Measurements from ENCODE around the gene ATP5F1E. TPM values are rescaled to one million over a fixed set of nuclear protein-coding genes. Genes with fewer than 3 reads are reported as not detected.

The ATP5F1E gene
- total and polyA plus RNA-seq, 4 donors, result 48.2 to 110 (median 50.8) TPM

DNA sequence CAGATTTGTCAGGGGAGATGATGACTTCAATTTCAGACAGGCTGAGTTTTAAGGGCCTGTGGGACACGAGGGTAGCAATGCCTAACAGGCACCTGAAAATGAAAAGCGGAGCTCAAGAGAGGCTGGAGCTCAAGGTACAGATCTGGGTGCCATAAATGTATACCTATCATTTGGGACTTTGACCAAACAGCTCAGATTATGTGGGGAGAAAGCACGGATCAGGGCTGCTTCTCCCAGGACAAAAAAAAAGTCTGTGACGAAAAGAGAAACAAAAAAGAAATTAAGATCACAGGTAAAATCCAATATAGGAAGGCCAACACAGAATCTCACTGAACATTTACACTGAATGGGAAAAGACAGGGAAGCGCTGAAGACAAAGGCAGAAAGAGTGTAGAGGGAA, 8.5 kb upstream of the ATP5F1E start:
- Histone ChIP-seq H3K9me3 (ENCODE audit: control insufficient read depth, low read length) (no peaks in the 10 kb centered on the region), H3K27ac (ENCODE audit: low read depth in 1 of 2, low read length in 2 of 2) (no peak overlapping the region), H3K4me3 (ENCODE audit: low read length in 2 of 2) (no peak overlapping the region), H3K27me3 (ENCODE audit: control insufficient read depth in 1 of 2, insufficient read depth in 2 of 2, low read length in 1 of 2) (no peaks in the 10 kb centered on the region), H3K36me3 (ENCODE audit: control insufficient read depth in 1 of 2, insufficient read depth in 2 of 2, low read length in 1 of 2) (peaks cover 6% of the 10 kb centered on the region in 2 donors), H3K4me1 (ENCODE audit: control insufficient read depth in 1 of 2, insufficient read depth in 2 of 2, low read length in 2 of 2) (no peaks in the 10 kb centered on the region)
- ATAC-seq (ENCODE audit: low FRiP score), result no peak
- intact Hi-C loops (cut with DNase I), result loop anchor here (2.0 to 5.0 kb wide), 3 partner anchors 58 to 148 kb away; partner anchors contain the start of gene NELFCD (in 2 of the 2)
- 86 to 87% methylated on average over 5 of the region's 5 CpGs for WGBS, 2 donors
- no peak for DNase-seq

DNA sequence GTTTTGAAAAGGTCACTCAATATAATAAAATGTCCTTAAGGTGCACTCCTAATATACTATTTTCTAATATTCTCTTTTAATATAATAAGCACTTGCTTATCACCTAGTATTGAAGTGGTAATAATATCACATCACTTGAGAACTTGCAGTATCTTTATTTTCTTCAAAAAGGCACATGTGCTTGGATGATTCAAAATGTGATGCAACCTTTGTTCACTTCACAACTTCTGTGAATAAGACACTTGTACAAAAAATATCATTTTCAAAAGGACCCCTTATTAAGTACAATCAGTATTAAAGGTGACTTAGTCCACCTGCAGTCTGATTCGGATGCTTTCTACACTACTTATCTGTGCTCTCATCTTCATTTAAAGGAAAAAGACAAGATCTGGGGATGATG, 7.1 kb upstream of the ATP5F1E start:
- Histone ChIP-seq H3K36me3 (ENCODE audit: control insufficient read depth in 1 of 2, insufficient read depth in 2 of 2, low read length in 1 of 2) (peaks cover 8% of the 10 kb centered on the region in 2 donors), H3K27ac (ENCODE audit: low read depth in 1 of 2, low read length in 2 of 2) (no peak overlapping the region), H3K4me3 (ENCODE audit: low read length in 2 of 2) (no peak overlapping the region), H3K4me1 (ENCODE audit: control insufficient read depth in 1 of 2, insufficient read depth in 2 of 2, low read length in 2 of 2) (no peaks in the 10 kb centered on the region), H3K27me3 (ENCODE audit: control insufficient read depth in 1 of 2, insufficient read depth in 2 of 2, low read length in 1 of 2) (no peaks in the 10 kb centered on the region), H3K9me3 (ENCODE audit: control insufficient read depth, low read length) (no peaks in the 10 kb centered on the region)
- intact Hi-C loops (cut with DNase I), result no loop called here
- no peak for DNase-seq
- no peak for ATAC-seq (ENCODE audit: low FRiP score)
- 82 to 89% methylated on average over 1 of the region's 1 CpG for WGBS, 2 donors

DNA sequence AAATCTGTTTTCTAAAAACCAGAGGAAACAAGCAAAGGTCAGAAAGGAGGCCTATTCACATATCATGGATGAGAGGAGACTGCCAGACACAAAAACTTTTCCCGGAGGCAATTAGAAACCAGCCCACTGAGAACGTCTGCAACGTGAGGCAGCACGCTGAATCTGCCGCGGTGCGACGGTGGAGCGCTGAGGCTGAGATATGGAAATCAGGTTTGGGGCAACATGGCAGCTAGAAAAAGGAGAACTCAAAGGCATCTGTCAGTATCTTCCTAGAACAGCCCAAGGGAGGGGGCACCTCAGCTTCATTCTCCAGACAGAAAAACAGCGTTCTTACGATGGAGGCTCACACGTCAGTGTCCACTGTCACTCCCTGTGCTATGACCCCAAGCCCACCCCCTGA, 5.3 kb upstream of the ATP5F1E start:
- DNase-seq (no peak), ATAC-seq (ENCODE audit: low FRiP score) (no peak)
- 90 to 91% methylated on average over 12 of the region's 12 CpGs for WGBS, 2 donors
- Histone ChIP-seq H3K36me3 (ENCODE audit: control insufficient read depth in 1 of 2, insufficient read depth in 2 of 2, low read length in 1 of 2) (peaks cover 8% of the 10 kb centered on the region in 2 donors), H3K9me3 (ENCODE audit: control insufficient read depth, low read length) (no peaks in the 10 kb centered on the region), H3K27ac (ENCODE audit: low read depth in 1 of 2, low read length in 2 of 2) (no peak overlapping the region), H3K27me3 (ENCODE audit: control insufficient read depth in 1 of 2, insufficient read depth in 2 of 2, low read length in 1 of 2) (no peaks in the 10 kb centered on the region), H3K4me1 (ENCODE audit: control insufficient read depth in 1 of 2, insufficient read depth in 2 of 2, low read length in 2 of 2) (no peaks in the 10 kb centered on the region), H3K4me3 (ENCODE audit: low read length in 2 of 2) (no peak overlapping the region)
- intact Hi-C loops (cut with DNase I), result no loop called here

DNA sequence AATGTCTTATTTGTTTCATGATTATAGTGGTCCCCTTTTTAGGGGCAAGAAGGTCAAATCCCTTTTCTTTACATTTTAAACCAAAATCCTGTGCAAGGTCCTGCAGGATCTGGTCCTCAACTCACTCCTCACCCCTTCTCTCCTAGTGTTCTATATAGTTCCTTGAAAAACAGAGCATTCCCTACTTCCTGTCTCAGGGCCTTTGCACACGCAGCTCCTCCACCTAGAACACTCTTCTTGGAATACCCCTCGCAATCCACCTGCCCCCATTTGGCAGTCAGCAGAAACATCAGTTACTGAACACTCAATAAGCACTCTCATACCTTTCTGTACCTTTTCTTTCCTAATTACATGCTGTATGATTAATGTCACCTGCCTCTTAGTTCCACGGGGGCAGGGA, 3.2 kb upstream of the ATP5F1E start:
- no peak overlapping the region for H3K27ac ChIP-seq (ENCODE audit: low read depth in 1 of 2, low read length in 2 of 2)
- ATAC-seq (ENCODE audit: low FRiP score) (no peak), DNase-seq (no peak)
- WGBS, 2 donors, result 97 to 99% methylated on average over 3 of the region's 3 CpGs
- intact Hi-C loops (cut with DNase I), result no loop called here
- no peak overlapping the region for H3K4me3 ChIP-seq (ENCODE audit: low read length in 2 of 2)
- H3K9me3 ChIP-seq (ENCODE audit: control insufficient read depth, low read length), result no peaks in the 10 kb centered on the region
- no peaks in the 10 kb centered on the region for H3K27me3 ChIP-seq (ENCODE audit: control insufficient read depth in 1 of 2, insufficient read depth in 2 of 2, low read length in 1 of 2)
- H3K36me3 ChIP-seq (ENCODE audit: control insufficient read depth in 1 of 2, insufficient read depth in 2 of 2, low read length in 1 of 2), result peaks cover 8% of the 10 kb centered on the region in 2 donors
- H3K4me1 ChIP-seq (ENCODE audit: control insufficient read depth in 1 of 2, insufficient read depth in 2 of 2, low read length in 2 of 2), result no peaks in the 10 kb centered on the region

DNA sequence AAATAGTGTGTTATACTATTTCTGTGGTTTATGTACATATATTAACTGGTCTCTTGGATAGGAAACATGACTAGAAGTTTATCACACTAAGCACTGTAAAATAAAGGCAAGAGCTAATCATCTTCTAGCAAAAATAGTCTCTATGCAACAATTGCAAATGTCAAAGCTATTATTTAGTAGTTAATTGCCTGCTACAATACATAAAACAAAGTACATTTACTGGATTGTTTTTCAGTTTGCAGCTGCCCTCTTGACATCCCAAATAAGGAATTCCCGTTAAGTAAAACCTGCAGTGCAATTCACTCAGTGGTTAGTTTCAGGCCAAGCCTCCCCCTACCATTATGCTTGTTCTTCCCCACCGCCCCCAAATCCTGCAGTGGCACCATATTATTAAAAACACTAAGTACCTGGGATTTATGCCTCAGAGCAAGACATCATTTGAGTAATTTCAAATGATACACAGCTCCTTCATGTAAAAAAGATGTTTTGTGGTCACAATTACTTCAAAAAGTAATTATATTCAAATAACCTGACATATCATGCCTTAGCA, 1.6 kb upstream of the ATP5F1E start:
- WGBS, 2 donors, result 90 to 92% methylated on average over 2 of the region's 2 CpGs
- peaks cover 0 to 5% of the 10 kb centered on the region in 2 donors for H3K4me1 ChIP-seq (ENCODE audit: control insufficient read depth in 1 of 2, insufficient read depth in 2 of 2, low read length in 2 of 2)
- H3K4me3 ChIP-seq (ENCODE audit: low read length in 2 of 2), result no peak overlapping the region
- no peak for DNase-seq
- H3K27ac ChIP-seq (ENCODE audit: low read depth in 1 of 2, low read length in 2 of 2), result no peak overlapping the region
- no peak for ATAC-seq (ENCODE audit: low FRiP score)
- intact Hi-C loops (cut with DNase I), result loop anchor here (5.0 kb wide), 2 partner anchors 36 to 141 kb away; no protein-coding TSS in a partner anchor
- H3K9me3 ChIP-seq (ENCODE audit: control insufficient read depth, low read length), result no peaks in the 10 kb centered on the region
- no peaks in the 10 kb centered on the region for H3K27me3 ChIP-seq (ENCODE audit: control insufficient read depth in 1 of 2, insufficient read depth in 2 of 2, low read length in 1 of 2)
- peaks cover 8% of the 10 kb centered on the region in 2 donors for H3K36me3 ChIP-seq (ENCODE audit: control insufficient read depth in 1 of 2, insufficient read depth in 2 of 2, low read length in 1 of 2)

DNA sequence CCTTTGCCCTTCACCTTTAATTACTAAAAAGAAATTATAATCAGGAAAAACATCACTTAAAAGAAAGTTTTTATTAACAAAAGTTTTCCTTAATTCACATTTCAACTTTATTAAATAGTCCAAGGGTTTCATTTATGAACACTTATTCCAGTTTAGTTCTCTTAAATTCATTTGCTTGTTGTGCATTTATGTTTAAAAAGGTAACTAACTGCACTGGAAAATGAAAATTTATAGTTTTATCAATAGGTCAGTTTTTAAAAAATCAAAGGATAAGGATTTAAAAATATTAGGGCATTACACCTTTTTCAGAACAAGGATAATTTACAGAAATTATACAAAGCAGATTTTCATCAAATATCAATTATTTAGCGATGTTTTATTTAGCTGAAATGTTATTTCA, 958 bp upstream of the ATP5F1E start:
- intact Hi-C loops (cut with DNase I), result loop anchor here (5.0 kb wide), 2 partner anchors 36 to 141 kb away; no protein-coding TSS in a partner anchor
- Histone ChIP-seq H3K36me3 (ENCODE audit: control insufficient read depth in 1 of 2, insufficient read depth in 2 of 2, low read length in 1 of 2) (peaks cover 8% of the 10 kb centered on the region in 2 donors), H3K9me3 (ENCODE audit: control insufficient read depth, low read length) (no peaks in the 10 kb centered on the region), H3K27ac (ENCODE audit: low read depth in 1 of 2, low read length in 2 of 2) (no peak overlapping the region), H3K4me1 (ENCODE audit: control insufficient read depth in 1 of 2, insufficient read depth in 2 of 2, low read length in 2 of 2) (peaks cover 0 to 5% of the 10 kb centered on the region in 2 donors), H3K4me3 (ENCODE audit: low read length in 2 of 2) (no peak overlapping the region), H3K27me3 (ENCODE audit: control insufficient read depth in 1 of 2, insufficient read depth in 2 of 2, low read length in 1 of 2) (no peaks in the 10 kb centered on the region)
- no peak for ATAC-seq (ENCODE audit: low FRiP score)
- no peak for DNase-seq
- WGBS, 2 donors, result 98% methylated on average over 1 of the region's 1 CpG

DNA sequence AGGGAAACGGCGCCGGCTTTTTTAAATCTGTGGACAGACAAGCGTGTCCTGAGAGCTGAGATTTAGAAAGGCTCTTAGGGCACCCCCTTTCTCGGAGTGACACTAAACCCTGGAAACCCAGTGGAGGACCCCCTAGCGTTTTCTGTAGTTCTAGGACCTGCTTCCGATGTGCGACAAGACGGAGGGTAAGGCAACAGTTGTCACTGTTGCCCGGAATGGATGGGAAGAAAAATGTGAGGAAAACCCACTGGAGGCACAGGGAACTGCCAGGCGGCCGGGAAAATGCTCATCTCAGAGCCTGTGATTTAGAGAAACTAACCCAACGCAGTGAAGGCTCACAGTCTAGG, 551 bp upstream of the ATP5F1E start:
- intact Hi-C loops (cut with DNase I), result loop anchor here (5.0 kb wide), 2 partner anchors 35 to 140 kb away; no protein-coding TSS in a partner anchor
- WGBS, 2 donors, result 1% methylated on average over 13 of the region's 13 CpGs
- Histone ChIP-seq H3K36me3 (ENCODE audit: control insufficient read depth in 1 of 2, insufficient read depth in 2 of 2, low read length in 1 of 2) (peaks cover 8% of the 10 kb centered on the region in 2 donors), H3K27me3 (ENCODE audit: control insufficient read depth in 1 of 2, insufficient read depth in 2 of 2, low read length in 1 of 2) (no peaks in the 10 kb centered on the region), H3K9me3 (ENCODE audit: control insufficient read depth, low read length) (no peaks in the 10 kb centered on the region), H3K27ac (ENCODE audit: low read depth in 1 of 2, low read length in 2 of 2) (peak overlapping the region; percentile 24 to 71), H3K4me3 (ENCODE audit: low read length in 2 of 2) (peak overlapping the region; percentile 52 to 63), H3K4me1 (ENCODE audit: control insufficient read depth in 1 of 2, insufficient read depth in 2 of 2, low read length in 2 of 2) (peaks cover 0 to 5% of the 10 kb centered on the region in 2 donors)
- no peak for DNase-seq
- ATAC-seq (ENCODE audit: low FRiP score), result peak; percentile 2

DNA sequence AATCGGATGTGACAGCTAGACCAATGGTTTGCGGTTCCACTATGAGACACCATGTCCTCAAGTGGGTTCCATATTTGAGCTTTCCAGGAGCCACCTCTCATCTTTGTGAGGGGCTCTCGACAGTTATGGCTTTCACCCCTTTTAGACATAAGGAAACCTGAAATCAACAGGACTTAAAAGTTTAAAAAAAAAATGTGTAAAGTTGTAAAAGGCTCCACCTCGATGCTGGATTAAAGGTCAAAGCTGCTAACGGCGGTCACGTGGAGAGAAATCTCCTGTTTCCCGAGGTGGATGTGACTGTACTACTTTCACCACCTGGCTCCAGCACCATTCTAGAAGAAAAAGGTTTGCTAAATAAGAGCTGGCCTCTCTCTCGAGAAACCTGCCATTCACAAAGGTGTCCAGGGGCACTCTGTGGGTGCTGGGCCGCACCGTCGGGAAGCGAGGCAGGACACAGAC, 542 bp downstream of the ATP5F1E start:
- Histone ChIP-seq H3K4me1 (ENCODE audit: control insufficient read depth in 1 of 2, insufficient read depth in 2 of 2, low read length in 2 of 2) (peaks cover 0 to 5% of the 10 kb centered on the region in 2 donors), H3K36me3 (ENCODE audit: control insufficient read depth in 1 of 2, insufficient read depth in 2 of 2, low read length in 1 of 2) (peaks cover 6% of the 10 kb centered on the region in 2 donors), H3K9me3 (ENCODE audit: control insufficient read depth, low read length) (no peaks in the 10 kb centered on the region), H3K4me3 (ENCODE audit: low read length in 2 of 2) (peak overlapping the region; percentile 46 to 78), H3K27ac (ENCODE audit: low read depth in 1 of 2, low read length in 2 of 2) (peak overlapping the region in 1 of 2 donors; percentile 38), H3K27me3 (ENCODE audit: control insufficient read depth in 1 of 2, insufficient read depth in 2 of 2, low read length in 1 of 2) (no peaks in the 10 kb centered on the region)
- DNase-seq (no peak), ATAC-seq (ENCODE audit: low FRiP score) (no peak)
- WGBS, 2 donors, result 19 to 21% methylated on average over 13 of the region's 13 CpGs
- intact Hi-C loops (cut with DNase I), result loop anchor here (5.0 kb wide), 2 partner anchors 34 to 139 kb away; no protein-coding TSS in a partner anchor

DNA sequence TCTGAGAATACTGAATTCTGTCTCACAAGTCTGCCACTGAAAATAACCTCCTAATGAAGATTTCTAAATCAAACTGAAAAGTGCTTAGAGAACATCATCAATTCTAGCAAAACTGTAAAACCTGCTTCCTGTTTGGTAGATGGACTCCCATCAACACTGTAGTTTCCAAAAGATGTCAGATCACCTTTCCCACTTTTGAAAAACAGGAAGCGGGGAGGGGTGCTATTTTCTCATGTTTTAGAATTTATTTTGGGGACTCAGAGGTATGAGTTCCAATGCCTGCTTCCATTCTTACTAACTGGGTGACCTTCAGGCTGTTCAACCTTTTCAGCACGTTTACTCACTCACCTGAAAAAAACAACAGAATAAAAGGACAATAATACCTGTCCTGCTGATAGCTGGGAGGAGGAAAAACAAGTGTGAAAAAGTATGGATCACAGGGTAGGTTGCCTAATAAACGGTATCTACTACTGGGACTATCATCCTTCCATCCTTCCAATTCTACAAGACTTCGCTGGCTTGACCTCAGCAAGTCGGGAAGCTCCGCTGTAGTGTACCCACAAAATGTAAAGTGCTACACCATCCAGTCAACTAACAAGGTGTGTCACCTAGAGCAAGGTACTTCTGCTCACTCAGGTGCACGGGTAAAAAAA, 1.1 kb downstream of the ATP5F1E start:
- 74 to 76% methylated on average over 7 of the region's 7 CpGs for WGBS, 2 donors
- Histone ChIP-seq H3K27ac (ENCODE audit: low read depth in 1 of 2, low read length in 2 of 2) (no peak overlapping the region), H3K9me3 (ENCODE audit: control insufficient read depth, low read length) (no peaks in the 10 kb centered on the region), H3K4me3 (ENCODE audit: low read length in 2 of 2) (peak overlapping the region; percentile 46 to 78), H3K27me3 (ENCODE audit: control insufficient read depth in 1 of 2, insufficient read depth in 2 of 2, low read length in 1 of 2) (no peaks in the 10 kb centered on the region), H3K4me1 (ENCODE audit: control insufficient read depth in 1 of 2, insufficient read depth in 2 of 2, low read length in 2 of 2) (peaks cover 0 to 5% of the 10 kb centered on the region in 2 donors), H3K36me3 (ENCODE audit: control insufficient read depth in 1 of 2, insufficient read depth in 2 of 2, low read length in 1 of 2) (peaks cover 3 to 6% of the 10 kb centered on the region in 2 donors)
- intact Hi-C loops (cut with DNase I), result loop anchor here (5.0 kb wide), 2 partner anchors 34 to 139 kb away; no protein-coding TSS in a partner anchor
- DNase-seq (no peak), ATAC-seq (ENCODE audit: low FRiP score) (no peak)

Data from aorta (tissue), 5 donors.